Activated naive CD8-positive, alpha-beta T cell treated with anti-CD3 and anti-CD28 coated beads, Interleukin-2, amount 50 U/mL, for 24 hours (primary cell): ENCODE data around the gene GSG1L2.
"Not testable (repeated sequence)": the region's sequence is repeated elsewhere in the genome, so short reads cannot be mapped to it uniquely, and the experiment has no call there.

ENCODE experiments used
- ATAC-seq: fragments of 150-1000 bp; cut with Tn5 transposase; one replicate; pipeline ENCODE4 v1.10.0; 2021
- DNase-seq: peaks from one replicate; pipeline ENCODE4 v3.0.0; 2021
- H3K27ac Mint-ChIP-seq: one replicate; pipeline ENCODE4 v1.8.0; 2021; ENCODE audit warnings: mild to moderate bottlenecking, mixed read lengths
- H3K27me3 Mint-ChIP-seq: one replicate; pipeline ENCODE4 v1.8.0; 2021; ENCODE audit warnings: mixed read lengths
- H3K36me3 Mint-ChIP-seq: one replicate; pipeline ENCODE4 v1.8.0; 2021; ENCODE audit warnings: low read depth, mixed read lengths
- H3K4me1 Mint-ChIP-seq: one replicate; pipeline ENCODE4 v1.8.0; 2021; ENCODE audit warnings: mixed read lengths
- H3K4me3 Mint-ChIP-seq: one replicate; pipeline ENCODE4 v1.8.0; 2021; ENCODE audit warnings: mild to moderate bottlenecking, moderate library complexity, mixed read lengths
- H3K9me3 Mint-ChIP-seq: one replicate; pipeline ENCODE4 v1.8.0; 2021; ENCODE audit warnings: mixed read lengths

Gene GSG1L2

DNA sequence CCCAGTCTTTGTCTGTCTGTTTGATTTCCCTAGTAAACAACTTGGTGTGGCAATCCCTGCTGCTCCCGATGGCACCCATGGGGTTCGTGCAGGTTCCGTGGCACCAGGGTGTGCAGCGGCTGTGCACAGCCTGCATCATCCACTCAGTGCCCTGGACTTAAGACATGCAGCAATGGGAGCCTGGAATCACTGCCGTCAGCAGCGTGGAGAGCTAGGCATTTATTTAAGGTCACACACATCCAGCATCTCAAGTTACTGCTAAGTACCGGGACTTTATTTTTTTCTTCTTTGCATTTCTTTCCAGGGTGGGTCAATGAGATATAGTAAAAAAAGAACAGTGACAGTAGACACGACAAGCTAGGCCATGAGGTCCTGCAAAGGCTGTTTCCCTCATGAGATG is 33.3 kb downstream of the GSG1L2 start:
- no peaks in the 10 kb centered on the region for H3K27me3 Mint-ChIP-seq
- no peaks in the 10 kb centered on the region for H3K4me1 Mint-ChIP-seq
- no peaks in the 10 kb centered on the region for H3K9me3 Mint-ChIP-seq
- H3K4me3 Mint-ChIP-seq = no peak overlapping the region
- ATAC-seq (no peak), DNase-seq (no peak)
- no peak overlapping the region for H3K27ac Mint-ChIP-seq
- no peaks in the 10 kb centered on the region for H3K36me3 Mint-ChIP-seq

DNA sequence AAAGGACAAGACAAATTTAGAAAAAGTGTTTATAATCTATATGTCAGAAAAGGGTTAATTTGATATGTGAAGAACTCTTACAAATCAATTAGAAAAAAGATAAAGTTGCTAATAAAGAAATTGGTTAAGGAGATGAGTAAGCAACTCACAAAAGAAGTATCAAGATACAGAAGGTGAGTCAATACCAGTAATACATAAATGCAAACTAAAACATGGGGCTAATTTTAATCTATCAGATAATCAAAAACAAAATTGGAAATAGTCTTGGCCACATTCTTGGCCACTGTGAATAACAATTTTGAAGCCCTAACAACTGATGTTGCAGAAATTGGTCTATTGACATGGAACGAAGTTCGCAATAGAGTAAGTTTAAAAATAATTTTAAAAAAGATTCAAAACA is 37.3 kb downstream of the GSG1L2 start:
- Mint-ChIP-seq H3K4me1 (no peaks in the 10 kb centered on the region), H3K27ac (no peak overlapping the region), H3K9me3 (no peaks in the 10 kb centered on the region), H3K4me3 (no peak overlapping the region), H3K27me3 (peaks cover 13% of the 10 kb centered on the region), H3K36me3 (no peaks in the 10 kb centered on the region)
- no peak for DNase-seq
- no peak for ATAC-seq

DNA sequence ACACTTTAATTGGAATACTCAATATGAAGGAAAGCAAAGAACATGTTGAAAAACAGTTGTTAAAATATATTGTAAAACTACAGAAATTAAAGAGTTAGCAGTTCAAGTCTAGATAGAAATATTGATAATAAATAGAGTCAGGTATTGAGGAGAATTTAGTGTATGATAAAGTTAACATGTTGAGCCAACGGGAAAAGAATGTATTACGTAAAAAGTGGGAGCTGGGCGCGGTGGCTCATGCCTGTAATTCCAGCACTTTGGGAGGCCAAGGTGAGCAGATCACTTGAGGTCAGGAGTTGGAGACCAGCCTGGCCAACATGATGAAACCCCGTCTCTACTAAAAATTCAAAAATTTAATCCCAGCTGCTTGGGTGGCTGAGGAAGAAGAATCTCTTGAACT is 38.4 kb downstream of the GSG1L2 start:
- not testable (repeated sequence) for H3K4me3 Mint-ChIP-seq, DNase-seq, ATAC-seq, H3K27ac Mint-ChIP-seq, H3K36me3 Mint-ChIP-seq, H3K9me3 Mint-ChIP-seq, H3K4me1 Mint-ChIP-seq
- H3K27me3 Mint-ChIP-seq = peaks cover 15% of the 10 kb centered on the region

DNA sequence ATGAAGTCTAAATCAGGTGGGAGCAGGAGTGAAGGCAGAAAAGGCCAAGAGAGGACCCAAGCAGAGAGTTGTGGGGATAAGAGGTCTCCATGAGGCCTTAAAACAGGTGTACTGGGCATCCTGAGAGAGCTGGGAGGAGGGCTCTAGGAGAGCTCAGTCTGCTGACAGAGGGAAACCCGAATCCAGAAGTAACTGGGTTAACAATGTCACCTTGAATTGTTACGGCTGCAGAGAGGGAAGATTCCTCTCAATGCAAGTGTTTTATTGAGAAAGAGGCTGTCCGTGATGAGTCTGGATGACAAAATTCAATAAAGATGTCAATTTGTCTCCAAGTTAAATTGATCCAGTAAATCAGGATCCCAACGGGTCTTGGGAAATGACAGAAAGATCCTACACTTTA is 38.8 kb downstream of the GSG1L2 start:
- Mint-ChIP-seq H3K27ac (no peak overlapping the region), H3K4me3 (no peak overlapping the region)
- ATAC-seq = no peak

DNA sequence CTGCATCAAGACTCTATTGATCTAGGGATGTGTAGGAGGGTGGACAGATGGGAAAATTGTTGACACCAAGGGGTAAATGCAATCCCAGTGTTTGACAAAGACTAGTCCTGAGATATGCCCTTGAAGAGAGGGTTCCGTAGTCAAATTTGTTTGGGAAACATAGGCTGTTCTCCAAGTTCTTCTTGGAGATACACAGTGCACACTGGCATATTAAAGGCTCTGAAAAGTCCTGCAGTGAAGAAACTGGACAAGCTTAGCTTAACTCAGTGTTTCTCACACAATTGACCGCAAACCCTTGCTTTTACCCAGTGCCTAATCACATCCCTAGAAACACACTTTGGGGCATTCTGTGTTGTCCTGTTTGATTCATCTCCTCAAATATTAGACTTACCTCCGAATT is 41.3 kb downstream of the GSG1L2 start:
- no peak overlapping the region for H3K4me3 Mint-ChIP-seq

More for the DNA sequence above, 38.8 kb downstream of the GSG1L2 start:
- Mint-ChIP-seq H3K9me3 (no peaks in the 10 kb centered on the region), H3K4me1 (no peaks in the 10 kb centered on the region), H3K36me3 (no peaks in the 10 kb centered on the region), H3K27me3 (peaks cover 15% of the 10 kb centered on the region)
- no peak for DNase-seq

DNA sequence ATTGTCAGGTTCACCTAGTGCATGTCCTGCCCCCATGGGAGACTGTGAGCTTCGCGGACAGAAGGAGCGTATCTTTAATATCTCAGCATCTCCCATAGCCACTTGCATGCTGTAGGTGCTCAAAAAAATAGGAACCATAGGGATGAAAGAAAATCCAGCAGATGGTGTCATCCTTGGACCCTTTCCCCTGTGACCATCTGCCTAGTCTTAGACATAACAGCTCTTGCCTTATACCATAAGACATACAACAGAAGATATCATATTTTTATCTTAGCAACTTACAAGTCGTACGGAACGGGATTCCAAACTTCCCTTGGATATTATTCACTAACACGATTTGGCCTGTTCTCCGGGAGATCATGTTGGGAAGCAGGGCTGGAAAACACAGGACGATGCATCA is 45.0 kb downstream of the GSG1L2 start:
- no peak for ATAC-seq
- DNase-seq = no peak
- no peak overlapping the region for H3K27ac Mint-ChIP-seq
- H3K4me3 Mint-ChIP-seq = no peak overlapping the region
- H3K36me3 Mint-ChIP-seq = no peaks in the 10 kb centered on the region
- H3K4me1 Mint-ChIP-seq = no peaks in the 10 kb centered on the region
- no peaks in the 10 kb centered on the region for H3K9me3 Mint-ChIP-seq
- H3K27me3 Mint-ChIP-seq = peaks cover 10% of the 10 kb centered on the region

More for the DNA sequence above, 41.3 kb downstream of the GSG1L2 start:
- no peaks in the 10 kb centered on the region for H3K36me3 Mint-ChIP-seq
- no peaks in the 10 kb centered on the region for H3K9me3 Mint-ChIP-seq
- no peak overlapping the region for H3K27ac Mint-ChIP-seq
- H3K27me3 Mint-ChIP-seq = peaks cover 20% of the 10 kb centered on the region
- H3K4me1 Mint-ChIP-seq = no peaks in the 10 kb centered on the region
- no peak for ATAC-seq
- DNase-seq = no peak

DNA sequence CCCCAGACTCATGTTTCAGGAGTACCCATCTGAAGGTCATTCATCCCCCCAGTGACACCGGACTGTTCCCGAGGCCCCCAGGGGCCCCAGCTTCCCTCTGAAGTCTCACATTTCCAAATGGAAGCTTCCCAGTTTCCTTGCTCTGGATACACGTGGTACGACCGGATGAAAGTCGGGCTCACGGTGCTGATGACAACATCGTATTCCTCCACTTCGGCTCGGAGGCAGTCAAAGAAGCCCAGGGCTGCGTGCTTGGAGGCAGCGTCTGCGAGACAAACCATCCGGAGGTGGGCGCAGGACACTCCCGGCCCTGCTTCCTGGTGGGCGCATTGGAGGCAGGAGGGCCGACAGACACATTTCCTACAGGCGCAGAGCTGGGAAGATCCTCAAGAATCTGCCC is 49.2 kb downstream of the GSG1L2 start:
- H3K4me1 Mint-ChIP-seq = no peaks in the 10 kb centered on the region
- H3K27me3 Mint-ChIP-seq = peaks cover 5% of the 10 kb centered on the region
- no peaks in the 10 kb centered on the region for H3K36me3 Mint-ChIP-seq
- no peak for ATAC-seq
- no peak overlapping the region for H3K27ac Mint-ChIP-seq
- no peaks in the 10 kb centered on the region for H3K9me3 Mint-ChIP-seq
- no peak overlapping the region for H3K4me3 Mint-ChIP-seq
- DNase-seq = no peak

DNA sequence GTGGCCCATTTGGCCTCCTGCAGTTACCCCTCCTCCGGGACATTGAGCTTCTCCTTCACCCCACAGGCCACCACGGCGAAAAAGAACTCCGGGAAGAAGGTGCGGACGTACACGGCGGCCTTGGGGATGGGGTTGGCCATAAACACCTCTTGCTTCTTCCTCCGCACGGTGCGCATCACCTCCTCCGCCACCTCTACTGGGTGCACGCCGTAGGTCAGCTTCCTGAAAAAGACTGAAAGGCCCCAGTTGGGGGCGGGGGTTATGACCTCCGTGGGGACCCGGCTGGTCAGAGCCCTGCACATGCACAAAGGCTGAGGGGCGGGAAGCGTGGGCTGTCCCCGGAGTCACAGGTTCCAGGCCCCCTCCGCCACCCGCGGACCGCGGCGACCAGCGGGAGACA is 50.4 kb downstream of the GSG1L2 start:
- Mint-ChIP-seq H3K9me3 (no peaks in the 10 kb centered on the region), H3K27me3 (peaks cover 2% of the 10 kb centered on the region), H3K27ac (no peak overlapping the region), H3K4me3 (no peak overlapping the region), H3K4me1 (no peaks in the 10 kb centered on the region), H3K36me3 (no peaks in the 10 kb centered on the region)
- no peak for ATAC-seq
- no peak for DNase-seq

DNA sequence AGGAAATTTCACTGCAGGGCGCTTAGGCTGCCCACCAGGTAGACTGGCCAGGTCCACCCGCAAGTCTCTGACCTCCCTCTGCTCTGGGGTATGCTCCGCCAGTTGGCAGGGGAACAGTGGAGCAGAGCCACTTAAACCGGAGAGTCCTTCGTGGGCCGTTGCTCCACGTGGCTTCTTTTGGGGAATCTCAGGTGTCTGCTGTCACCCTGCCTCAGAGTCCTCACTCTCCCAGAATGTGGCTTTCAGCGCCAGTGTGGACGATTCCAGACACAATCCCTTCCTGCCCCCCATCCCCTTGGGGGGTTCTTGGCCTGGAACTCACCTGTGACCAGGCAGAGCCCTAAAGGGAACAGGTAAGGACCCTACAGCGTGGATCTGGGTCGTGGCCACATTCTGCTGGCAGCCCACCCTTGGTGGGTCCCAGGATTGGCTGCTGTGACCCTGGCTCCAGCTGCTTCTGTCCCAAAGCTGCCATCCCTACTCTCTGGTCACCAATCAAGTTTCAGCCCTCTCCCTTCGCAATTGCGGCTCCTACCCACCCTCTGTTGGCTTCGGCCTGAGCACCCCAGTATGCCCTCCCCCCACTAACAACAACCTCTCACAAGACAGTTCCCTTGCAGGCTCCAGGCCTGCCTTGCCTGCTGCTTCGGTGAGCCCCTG is 52.7 kb downstream of the GSG1L2 start:
- H3K27me3 Mint-ChIP-seq = peaks cover 2% of the 10 kb centered on the region
- H3K27ac Mint-ChIP-seq = no peak overlapping the region
- ATAC-seq (no peak), DNase-seq (no peak)
- H3K36me3 Mint-ChIP-seq = no peaks in the 10 kb centered on the region
- no peaks in the 10 kb centered on the region for H3K9me3 Mint-ChIP-seq
- no peak overlapping the region for H3K4me3 Mint-ChIP-seq
- no peaks in the 10 kb centered on the region for H3K4me1 Mint-ChIP-seq

DNA sequence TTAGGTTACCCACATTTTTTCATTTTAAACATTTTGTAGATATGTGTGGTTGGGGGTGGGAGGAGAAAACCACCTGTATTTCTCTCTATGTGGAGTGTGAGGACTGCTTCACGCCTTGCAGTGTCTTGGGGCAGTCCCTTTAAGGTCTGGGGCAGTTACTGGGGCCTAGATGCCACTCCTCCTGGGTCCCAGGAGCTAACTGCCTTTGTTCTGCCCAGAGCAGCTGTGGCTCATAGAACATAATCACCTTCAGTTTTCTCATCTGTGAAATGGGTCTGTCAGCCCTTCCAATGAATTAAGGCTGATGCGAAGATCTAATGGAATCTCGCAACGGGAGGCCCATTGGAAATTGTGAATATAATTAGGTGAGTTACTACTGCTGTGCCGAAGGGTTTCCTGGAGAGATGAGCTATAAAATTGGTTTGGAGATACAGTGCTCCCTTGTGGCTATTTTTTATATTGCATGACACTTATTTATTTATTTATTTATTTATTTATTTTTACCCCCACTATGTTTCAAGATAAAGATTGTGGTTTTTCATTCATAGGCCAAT is 53.4 kb downstream of the GSG1L2 start:
- no peak for DNase-seq
- Mint-ChIP-seq H3K4me1 (no peaks in the 10 kb centered on the region), H3K27me3 (peaks cover 4% of the 10 kb centered on the region), H3K4me3 (no peak overlapping the region), H3K27ac (no peak overlapping the region), H3K36me3 (no peaks in the 10 kb centered on the region), H3K9me3 (no peaks in the 10 kb centered on the region)
- no peak for ATAC-seq

DNA sequence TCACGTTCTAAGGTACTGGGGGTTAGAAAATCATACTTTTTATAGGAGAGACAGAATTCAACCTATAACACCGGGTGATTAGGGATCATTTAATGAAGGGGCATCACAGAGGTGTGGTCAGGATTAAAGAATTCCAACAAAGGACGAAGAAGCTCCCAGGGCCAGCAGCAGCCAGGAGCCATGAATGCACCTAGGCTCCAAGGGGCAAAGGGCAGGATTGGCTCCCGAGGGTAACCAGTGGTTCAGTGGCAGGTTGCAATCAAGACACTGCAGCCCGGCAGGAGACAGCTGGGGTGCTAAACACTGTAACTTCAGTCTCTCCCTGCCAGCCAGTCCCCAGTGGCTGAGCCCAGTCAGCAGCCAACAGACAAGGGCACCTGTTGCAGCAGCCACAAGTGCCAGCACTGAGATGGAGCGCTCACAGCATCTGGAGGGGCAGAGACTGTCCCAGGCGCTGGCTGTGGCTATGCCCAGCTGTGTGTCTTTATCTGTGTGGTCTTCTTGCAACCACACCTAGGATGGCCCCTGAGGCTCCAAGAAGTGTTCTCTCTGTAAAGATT is 54.4 kb downstream of the GSG1L2 start:
- H3K9me3 Mint-ChIP-seq = no peaks in the 10 kb centered on the region
- H3K4me1 Mint-ChIP-seq = no peaks in the 10 kb centered on the region
- H3K4me3 Mint-ChIP-seq = no peak overlapping the region
- H3K27me3 Mint-ChIP-seq = peaks cover 5% of the 10 kb centered on the region
- DNase-seq = no peak
- no peak overlapping the region for H3K27ac Mint-ChIP-seq
- no peak for ATAC-seq
- no peaks in the 10 kb centered on the region for H3K36me3 Mint-ChIP-seq

DNA sequence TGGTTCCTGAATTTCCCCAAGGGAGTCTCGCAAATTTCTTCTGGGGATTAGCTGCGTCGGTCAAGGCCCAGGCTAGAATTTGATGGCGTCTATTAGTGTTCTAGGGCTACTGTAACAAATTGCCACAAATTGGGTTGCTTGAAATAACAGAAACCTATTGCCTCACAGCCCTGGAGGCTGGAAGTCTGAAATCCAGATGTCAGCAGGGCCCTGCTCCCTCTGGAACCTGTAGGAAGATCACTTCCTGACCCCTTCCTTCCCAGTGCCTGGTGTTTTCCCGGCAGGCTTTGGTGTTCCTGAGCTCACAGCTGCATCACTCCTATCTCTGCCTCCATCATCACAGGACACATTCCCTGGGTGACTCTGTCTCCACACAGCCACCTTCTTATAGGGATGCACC is 54.9 kb downstream of the GSG1L2 start:
- no peaks in the 10 kb centered on the region for H3K9me3 Mint-ChIP-seq
- H3K27ac Mint-ChIP-seq = no peak overlapping the region
- no peaks in the 10 kb centered on the region for H3K36me3 Mint-ChIP-seq
- H3K4me1 Mint-ChIP-seq = no peaks in the 10 kb centered on the region
- peaks cover 5% of the 10 kb centered on the region for H3K27me3 Mint-ChIP-seq
- no peak overlapping the region for H3K4me3 Mint-ChIP-seq
- no peak for ATAC-seq
- no peak for DNase-seq

DNA sequence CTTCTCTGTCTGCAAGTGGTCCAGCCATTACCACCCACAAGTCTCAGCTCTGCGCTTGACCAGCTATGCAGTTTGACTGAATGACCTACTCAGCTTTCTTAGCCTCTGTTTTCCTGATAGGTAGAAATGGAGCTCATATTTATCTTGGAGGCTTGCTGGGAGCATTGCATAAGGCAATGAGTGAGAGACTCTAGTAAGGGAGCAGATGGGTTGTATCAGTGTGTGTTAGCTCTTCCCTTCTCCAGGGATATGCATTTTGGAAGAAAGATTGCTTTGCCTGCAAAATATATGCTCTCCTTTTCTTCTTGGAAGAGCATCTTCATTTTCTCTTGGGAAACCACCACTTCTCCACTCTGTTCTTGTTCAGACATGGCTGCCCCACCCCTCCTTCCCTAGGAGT is 56.6 kb downstream of the GSG1L2 start:
- no peak for ATAC-seq
- Mint-ChIP-seq H3K27ac (no peak overlapping the region), H3K4me3 (no peak overlapping the region), H3K36me3 (no peaks in the 10 kb centered on the region), H3K4me1 (no peaks in the 10 kb centered on the region), H3K27me3 (peaks cover 7% of the 10 kb centered on the region), H3K9me3 (no peaks in the 10 kb centered on the region)
- DNase-seq = no peak

DNA sequence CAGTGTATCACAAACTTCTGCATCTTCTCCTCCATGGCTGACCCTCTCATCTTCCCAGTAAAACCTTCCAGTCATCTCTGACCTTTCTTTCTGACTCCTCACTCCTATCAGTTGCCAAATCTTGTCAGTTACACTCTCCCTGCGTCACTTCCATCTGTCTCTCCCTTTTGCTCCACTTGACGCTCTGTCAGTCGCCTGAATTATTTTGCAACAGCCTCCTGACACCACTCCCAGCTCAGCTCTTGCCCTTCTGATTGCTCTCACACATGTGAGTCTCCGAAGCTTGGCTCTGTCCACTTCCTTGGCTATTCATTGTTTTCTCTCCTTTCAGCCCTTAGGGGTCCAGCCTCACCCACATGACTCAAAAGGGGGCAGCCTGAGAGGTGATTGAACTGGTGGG is 58.2 kb downstream of the GSG1L2 start:
- Mint-ChIP-seq H3K27me3 (peaks cover 12% of the 10 kb centered on the region), H3K4me3 (no peak overlapping the region), H3K36me3 (no peaks in the 10 kb centered on the region), H3K9me3 (no peaks in the 10 kb centered on the region), H3K4me1 (no peaks in the 10 kb centered on the region), H3K27ac (no peak overlapping the region)
- no peak for ATAC-seq
- no peak for DNase-seq

DNA sequence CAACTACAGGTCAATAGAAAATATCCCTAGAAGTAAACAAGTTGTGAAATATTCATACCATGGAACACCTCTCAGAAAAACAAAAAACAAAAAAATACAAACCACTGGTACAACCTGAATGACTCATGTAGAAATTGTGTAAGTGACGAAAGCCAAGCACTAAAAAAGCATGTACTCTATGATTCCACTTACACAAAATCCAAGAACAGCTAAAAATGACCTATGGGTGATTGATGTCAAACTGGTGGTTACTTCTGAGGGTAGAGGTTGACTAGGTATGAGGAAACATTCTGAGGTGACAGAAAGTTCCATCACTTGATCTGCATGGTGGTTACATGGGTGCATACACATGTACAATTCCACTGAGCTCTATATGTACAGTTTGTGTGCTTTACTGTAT is 61.6 kb downstream of the GSG1L2 start:
- Mint-ChIP-seq H3K27ac (no peak overlapping the region), H3K27me3 (peaks cover 16% of the 10 kb centered on the region), H3K36me3 (no peaks in the 10 kb centered on the region), H3K9me3 (no peaks in the 10 kb centered on the region), H3K4me1 (no peaks in the 10 kb centered on the region), H3K4me3 (no peak overlapping the region)
- no peak for DNase-seq
- ATAC-seq = no peak
